ENCODE data around the gene UBXN10. TPM values are rescaled to one million over a fixed set of nuclear protein-coding genes. Genes with fewer than 3 reads are reported as not detected.

Gene UBXN10
- total and polyA plus RNA-seq, 4 donors, result 0.50 to 2.3 (median 1.1) TPM

GRCh38 chr1:20202166-20202565 is 16.3 kb downstream of the UBXN10 start:
- TF ChIP-seq SP1 (IDR thresholded peaks at IDR 0.05) (no peak), HNF4A (conservative IDR thresholded peaks at IDR 0.05) (no peak), RAD21 (IDR thresholded peaks at IDR 0.05) (no peak), HNF4G (IDR thresholded peaks at IDR 0.05) (no peak), TAF1 (conservative IDR thresholded peaks at IDR 0.05) (no peak), FOXA1 (IDR thresholded peaks at IDR 0.05) (no peak), NR2F2 (IDR thresholded peaks at IDR 0.05) (no peak), RXRA (IDR thresholded peaks at IDR 0.05) (no peak), MAX (IDR thresholded peaks at IDR 0.05) (no peak), JUND (IDR thresholded peaks at IDR 0.05) (no peak), YY1 (IDR thresholded peaks at IDR 0.05) (no peak), FOXA2 (IDR thresholded peaks at IDR 0.05) (no peak), GABPA (IDR thresholded peaks at IDR 0.05 in 1 of 2, conservative IDR thresholded peaks at IDR 0.05 in 1 of 2) (no peak), EGR1 (IDR thresholded peaks at IDR 0.05; ENCODE audit: low read depth in 2 of 2) (no peak)
- TF ChIP-seq, protein P1, sequence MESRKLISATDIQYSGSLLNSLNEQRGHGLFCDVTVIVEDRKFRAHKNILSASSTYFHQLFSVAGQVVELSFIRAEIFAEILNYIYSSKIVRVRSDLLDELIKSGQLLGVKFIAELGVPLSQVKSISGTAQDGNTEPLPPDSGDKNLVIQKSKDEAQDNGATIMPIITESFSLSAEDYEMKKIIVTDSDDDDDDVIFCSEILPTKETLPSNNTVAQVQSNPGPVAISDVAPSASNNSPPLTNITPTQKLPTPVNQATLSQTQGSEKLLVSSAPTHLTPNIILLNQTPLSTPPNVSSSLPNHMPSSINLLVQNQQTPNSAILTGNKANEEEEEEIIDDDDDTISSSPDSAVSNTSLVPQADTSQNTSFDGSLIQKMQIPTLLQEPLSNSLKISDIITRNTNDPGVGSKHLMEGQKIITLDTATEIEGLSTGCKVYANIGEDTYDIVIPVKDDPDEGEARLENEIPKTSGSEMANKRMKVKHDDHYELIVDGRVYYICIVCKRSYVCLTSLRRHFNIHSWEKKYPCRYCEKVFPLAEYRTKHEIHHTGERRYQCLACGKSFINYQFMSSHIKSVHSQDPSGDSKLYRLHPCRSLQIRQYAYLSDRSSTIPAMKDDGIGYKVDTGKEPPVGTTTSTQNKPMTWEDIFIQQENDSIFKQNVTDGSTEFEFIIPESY (IDR thresholded peaks at IDR 0.05), result no peak
- TF ChIP-seq, protein P2, sequence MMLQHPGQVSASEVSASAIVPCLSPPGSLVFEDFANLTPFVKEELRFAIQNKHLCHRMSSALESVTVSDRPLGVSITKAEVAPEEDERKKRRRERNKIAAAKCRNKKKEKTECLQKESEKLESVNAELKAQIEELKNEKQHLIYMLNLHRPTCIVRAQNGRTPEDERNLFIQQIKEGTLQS (IDR thresholded peaks at IDR 0.05), result no peak
- TF ChIP-seq, protein P3, sequence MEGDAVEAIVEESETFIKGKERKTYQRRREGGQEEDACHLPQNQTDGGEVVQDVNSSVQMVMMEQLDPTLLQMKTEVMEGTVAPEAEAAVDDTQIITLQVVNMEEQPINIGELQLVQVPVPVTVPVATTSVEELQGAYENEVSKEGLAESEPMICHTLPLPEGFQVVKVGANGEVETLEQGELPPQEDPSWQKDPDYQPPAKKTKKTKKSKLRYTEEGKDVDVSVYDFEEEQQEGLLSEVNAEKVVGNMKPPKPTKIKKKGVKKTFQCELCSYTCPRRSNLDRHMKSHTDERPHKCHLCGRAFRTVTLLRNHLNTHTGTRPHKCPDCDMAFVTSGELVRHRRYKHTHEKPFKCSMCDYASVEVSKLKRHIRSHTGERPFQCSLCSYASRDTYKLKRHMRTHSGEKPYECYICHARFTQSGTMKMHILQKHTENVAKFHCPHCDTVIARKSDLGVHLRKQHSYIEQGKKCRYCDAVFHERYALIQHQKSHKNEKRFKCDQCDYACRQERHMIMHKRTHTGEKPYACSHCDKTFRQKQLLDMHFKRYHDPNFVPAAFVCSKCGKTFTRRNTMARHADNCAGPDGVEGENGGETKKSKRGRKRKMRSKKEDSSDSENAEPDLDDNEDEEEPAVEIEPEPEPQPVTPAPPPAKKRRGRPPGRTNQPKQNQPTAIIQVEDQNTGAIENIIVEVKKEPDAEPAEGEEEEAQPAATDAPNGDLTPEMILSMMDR (IDR thresholded peaks at IDR 0.05; ENCODE audit: low read depth, low read length, missing input control), result no peak
- TF ChIP-seq, protein P4, sequence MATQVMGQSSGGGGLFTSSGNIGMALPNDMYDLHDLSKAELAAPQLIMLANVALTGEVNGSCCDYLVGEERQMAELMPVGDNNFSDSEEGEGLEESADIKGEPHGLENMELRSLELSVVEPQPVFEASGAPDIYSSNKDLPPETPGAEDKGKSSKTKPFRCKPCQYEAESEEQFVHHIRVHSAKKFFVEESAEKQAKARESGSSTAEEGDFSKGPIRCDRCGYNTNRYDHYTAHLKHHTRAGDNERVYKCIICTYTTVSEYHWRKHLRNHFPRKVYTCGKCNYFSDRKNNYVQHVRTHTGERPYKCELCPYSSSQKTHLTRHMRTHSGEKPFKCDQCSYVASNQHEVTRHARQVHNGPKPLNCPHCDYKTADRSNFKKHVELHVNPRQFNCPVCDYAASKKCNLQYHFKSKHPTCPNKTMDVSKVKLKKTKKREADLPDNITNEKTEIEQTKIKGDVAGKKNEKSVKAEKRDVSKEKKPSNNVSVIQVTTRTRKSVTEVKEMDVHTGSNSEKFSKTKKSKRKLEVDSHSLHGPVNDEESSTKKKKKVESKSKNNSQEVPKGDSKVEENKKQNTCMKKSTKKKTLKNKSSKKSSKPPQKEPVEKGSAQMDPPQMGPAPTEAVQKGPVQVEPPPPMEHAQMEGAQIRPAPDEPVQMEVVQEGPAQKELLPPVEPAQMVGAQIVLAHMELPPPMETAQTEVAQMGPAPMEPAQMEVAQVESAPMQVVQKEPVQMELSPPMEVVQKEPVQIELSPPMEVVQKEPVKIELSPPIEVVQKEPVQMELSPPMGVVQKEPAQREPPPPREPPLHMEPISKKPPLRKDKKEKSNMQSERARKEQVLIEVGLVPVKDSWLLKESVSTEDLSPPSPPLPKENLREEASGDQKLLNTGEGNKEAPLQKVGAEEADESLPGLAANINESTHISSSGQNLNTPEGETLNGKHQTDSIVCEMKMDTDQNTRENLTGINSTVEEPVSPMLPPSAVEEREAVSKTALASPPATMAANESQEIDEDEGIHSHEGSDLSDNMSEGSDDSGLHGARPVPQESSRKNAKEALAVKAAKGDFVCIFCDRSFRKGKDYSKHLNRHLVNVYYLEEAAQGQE (IDR thresholded peaks at IDR 0.05), result no peak
- no peak for DNase-seq (ENCODE audit: low spot score)
- Histone ChIP-seq H3K27ac (ENCODE audit: low read depth in 1 of 2, low read length in 2 of 2) (no peak overlapping the region), H3K36me3 (ENCODE audit: control insufficient read depth in 4 of 4, insufficient read depth in 3 of 4, low read depth in 1 of 4, low read length in 3 of 4) (no peaks in the 10 kb centered on the region), H3K9me3 (ENCODE audit: control insufficient read depth in 4 of 4, low read length in 3 of 4) (no peaks in the 10 kb centered on the region), H3K27me3 (ENCODE audit: control insufficient read depth in 4 of 4, insufficient read depth in 4 of 4, low read length in 3 of 4) (no peaks in the 10 kb centered on the region), H3K9ac (ENCODE audit: low read depth in 1 of 2, low read length in 2 of 2) (no peak overlapping the region), H3K4me1 (ENCODE audit: control insufficient read depth in 4 of 4, insufficient read depth in 4 of 4, low read length in 3 of 4) (no peaks in the 10 kb centered on the region), H3K4me3 (ENCODE audit: low read depth in 1 of 3, low read length in 3 of 3) (no peak overlapping the region)
- 90% methylated on average over 5 of the region's 5 CpGs for WGBS

Measured in liver (tissue), 9 donors.